ENCODE data around the gene TNS3. TPM values are rescaled to one million over a fixed set of nuclear protein-coding genes. Genes with fewer than 3 reads are reported as not detected.

Gene TNS3
- total and polyA plus RNA-seq, 9 of the 15 experiments (the other 6 are each of a cell fraction or from before 2014, with no cell fraction given) = 0.20 TPM; not detected in 8

- TF ChIP-seq TRIM25 (IDR thresholded peaks at IDR 0.05; ENCODE audit: borderline replicate concordance) = no peak
- no peak for TF ChIP-seq ZNF398 (CRISPR knock-in tag; IDR thresholded peaks at IDR 0.05)
- no peak for TF ChIP-seq ZNF253 (CRISPR knock-in tag; conservative IDR thresholded peaks at IDR 0.05)
- TF ChIP-seq POLR3G (IDR thresholded peaks at IDR 0.05; ENCODE audit: extremely low read depth, insufficient read length, insufficient replicate concordance) = no peak
- no peak for TF ChIP-seq ERF (CRISPR knock-in tag; IDR thresholded peaks at IDR 0.05)
Observed at GRCh38 chr7:47512481-47513176, 69.3 kb downstream of the TNS3 start (continued).
